HepG2 (cell line): ENCODE results near the gene UNC13D. TPM values are rescaled to one million over a fixed set of nuclear protein-coding genes. Genes with fewer than 3 reads are reported as not detected.

Experiments used
- ARNTL ChIP-seq: sonication (generic); formaldehyde crosslinking; IDR thresholded peaks from 2 replicates; pipeline ENCODE4 v1.4.0; 2020; ENCODE audit warnings: mild to moderate bottlenecking, missing genetic modification reagents
- FOXC1 ChIP-seq: sonication (generic); formaldehyde crosslinking; IDR thresholded peaks from 2 replicates; pipeline ENCODE4 v1.8.0; 2022; ENCODE audit warnings: mild to moderate bottlenecking, missing genetic modification reagents, borderline replicate concordance
- GPN1 ChIP-seq: sonication (generic); formaldehyde crosslinking; IDR thresholded peaks from 2 replicates; pipeline ENCODE4 v1.5.1; 2020; ENCODE audit warnings: missing genetic modification reagents, borderline replicate concordance
- JDP2 ChIP-seq: sonication (generic); formaldehyde crosslinking; IDR thresholded peaks from 2 replicates; pipeline ENCODE4 v1.8.1; 2022; ENCODE audit warnings: missing genetic modification reagents, borderline replicate concordance
- KAT2B ChIP-seq: fragments of 150-350 bp; IDR thresholded peaks from 2 replicates; pipeline ENCODE4 v1.6.1; 2014; ENCODE audit warnings: low read depth, low read length, borderline replicate concordance
- MAFK ChIP-seq, 2 experiments: IDR thresholded peaks in 1 of 2; conservative IDR thresholded peaks in 1 of 2; 2 replicates each; pipeline ENCODE4 v1.6.1; 2011; ENCODE audit warnings: improper control_type of control experiment in 2 of 2, low read length in 2 of 2
- MBNL3 ChIP-seq: fragments of 250-450 bp; sonication (Bioruptor Pico); conservative IDR thresholded peaks from 2 replicates; pipeline ENCODE4 v1.8.0; 2022; ENCODE audit warnings: mild to moderate bottlenecking, inconsistent platforms
- PITX1 ChIP-seq: sonication (generic); formaldehyde crosslinking; IDR thresholded peaks from 2 replicates; pipeline ENCODE4 v1.5.1; 2020; ENCODE audit warnings: mild to moderate bottlenecking, missing genetic modification reagents
- PPARG ChIP-seq: conservative IDR thresholded peaks from 2 replicates; pipeline ENCODE4 v1.6.1; 2016; ENCODE audit warnings: missing biosample characterization, missing genetic modification reagents
- TRIM24 ChIP-seq: sonication (generic); formaldehyde crosslinking; IDR thresholded peaks from 2 replicates; pipeline ENCODE4 v1.8.0; 2022; ENCODE audit warnings: mild to moderate bottlenecking, missing genetic modification reagents
- ZFP37 ChIP-seq: sonication (generic); formaldehyde crosslinking; IDR thresholded peaks from 2 replicates; pipeline ENCODE4 v1.4.0; 2020; ENCODE audit warnings: missing genetic modification reagents, borderline replicate concordance
- ZFP82 ChIP-seq: sonication (generic); formaldehyde crosslinking; IDR thresholded peaks from 2 replicates; pipeline ENCODE4 v1.5.1; 2020; ENCODE audit warnings: mild to moderate bottlenecking, missing genetic modification reagents, borderline replicate concordance
- ZMYM2 ChIP-seq: sonication (generic); formaldehyde crosslinking; IDR thresholded peaks from 2 replicates; pipeline ENCODE4 v1.8.0; 2022; ENCODE audit warnings: mild to moderate bottlenecking, missing genetic modification reagents
- ZNF282 ChIP-seq: fragments of 450-650 bp; IDR thresholded peaks from 2 replicates; pipeline ENCODE4 v1.6.1; 2018; ENCODE audit not compliant: partially characterized antibody
- ZNF292 ChIP-seq: sonication (generic); formaldehyde crosslinking; IDR thresholded peaks from 2 replicates; pipeline ENCODE4 v1.8.1; 2022; ENCODE audit warnings: mild to moderate bottlenecking, low read depth, missing genetic modification reagents, borderline replicate concordance
- ZNF333 ChIP-seq: sonication (generic); formaldehyde crosslinking; IDR thresholded peaks from 2 replicates; pipeline ENCODE4 v1.4.0; 2020; ENCODE audit warnings: mild to moderate bottlenecking, missing genetic modification reagents, borderline replicate concordance
- ZNF501 ChIP-seq: sonication (generic); formaldehyde crosslinking; IDR thresholded peaks from 2 replicates; pipeline ENCODE4 v1.5.1; 2020; ENCODE audit warnings: mild to moderate bottlenecking, moderate library complexity, missing genetic modification reagents
- ZNF556 ChIP-seq: sonication (generic); formaldehyde crosslinking; IDR thresholded peaks from 2 replicates; pipeline ENCODE4 v1.4.0; 2020; ENCODE audit warnings: mild to moderate bottlenecking, missing genetic modification reagents, borderline replicate concordance
- ZNF713 ChIP-seq: sonication (generic); formaldehyde crosslinking; IDR thresholded peaks from 2 replicates; pipeline ENCODE4 v1.4.0; 2020; ENCODE audit warnings: mild to moderate bottlenecking, missing genetic modification reagents
- ZNF776 ChIP-seq: sonication (generic); formaldehyde crosslinking; IDR thresholded peaks from 2 replicates; pipeline ENCODE4 v1.4.0; 2020; ENCODE audit warnings: mild to moderate bottlenecking, missing genetic modification reagents
- ZNF850 ChIP-seq: sonication (generic); formaldehyde crosslinking; conservative IDR thresholded peaks from 2 replicates; pipeline ENCODE4 v1.9.0; 2021; ENCODE audit warnings: mild to moderate bottlenecking, missing genetic modification reagents
- polyA plus RNA-seq, 8 experiments: library from polyadenylated mRNA; depleted of rRNA in 3 of 8; stranded (reverse) in 7 of 8; unstranded in 1 of 8; fragments of >200 nt; fragmentation: Illumina TruSeq in 4 of 8; extraction: Trizol in 4 of 8; gene quantifications; 2 replicates each; pipeline versions ENCODE4 v1.2.1 to v1.2.3, GENCODE V29; 2011 to 2016; ENCODE audit warnings: low read depth in 4 of 8, missing spikeins in 1 of 8, mixed read lengths in 1 of 8; ENCODE audit not compliant: insufficient read depth in 1 of 8
- total RNA-seq, 5 experiments: library from RNA; depleted of rRNA; stranded (reverse); fragments of >200 nt; fragmentation: Illumina TruSeq; extraction: Trizol; gene quantifications; 2 replicates each; pipeline ENCODE4 v1.2.3, GENCODE V29; 2016; ENCODE audit warnings: low read depth in 1 of 5
- TF ChIP-seq, protein P1 (sequence below): sonication (generic); formaldehyde crosslinking; IDR thresholded peaks from 2 replicates; pipeline ENCODE4 v1.8.0; 2022; ENCODE audit warnings: mild to moderate bottlenecking, missing genetic modification reagents, moderate library complexity
- TF ChIP-seq, protein P2 (sequence below): sonication (generic); formaldehyde crosslinking; IDR thresholded peaks from 2 replicates; pipeline ENCODE4 v1.8.1; 2023; ENCODE audit warnings: mild to moderate bottlenecking, missing genetic modification reagents
- TF ChIP-seq, protein P3 (sequence below): sonication (generic); formaldehyde crosslinking; IDR thresholded peaks from 2 replicates; pipeline ENCODE4 v1.4.0; 2020; ENCODE audit warnings: low read depth, mild to moderate bottlenecking, missing genetic modification reagents
- TF ChIP-seq, protein P4 (sequence below): sonication (generic); formaldehyde crosslinking; IDR thresholded peaks from 2 replicates; pipeline ENCODE4 v1.4.0; 2020; ENCODE audit warnings: missing genetic modification reagents

The UNC13D gene
- total and polyA plus RNA-seq, 2 of the 13 experiments (the other 11 are each of a cell fraction or from before 2014, with no cell fraction given) = 29.7 to 42.7 TPM

DNA sequence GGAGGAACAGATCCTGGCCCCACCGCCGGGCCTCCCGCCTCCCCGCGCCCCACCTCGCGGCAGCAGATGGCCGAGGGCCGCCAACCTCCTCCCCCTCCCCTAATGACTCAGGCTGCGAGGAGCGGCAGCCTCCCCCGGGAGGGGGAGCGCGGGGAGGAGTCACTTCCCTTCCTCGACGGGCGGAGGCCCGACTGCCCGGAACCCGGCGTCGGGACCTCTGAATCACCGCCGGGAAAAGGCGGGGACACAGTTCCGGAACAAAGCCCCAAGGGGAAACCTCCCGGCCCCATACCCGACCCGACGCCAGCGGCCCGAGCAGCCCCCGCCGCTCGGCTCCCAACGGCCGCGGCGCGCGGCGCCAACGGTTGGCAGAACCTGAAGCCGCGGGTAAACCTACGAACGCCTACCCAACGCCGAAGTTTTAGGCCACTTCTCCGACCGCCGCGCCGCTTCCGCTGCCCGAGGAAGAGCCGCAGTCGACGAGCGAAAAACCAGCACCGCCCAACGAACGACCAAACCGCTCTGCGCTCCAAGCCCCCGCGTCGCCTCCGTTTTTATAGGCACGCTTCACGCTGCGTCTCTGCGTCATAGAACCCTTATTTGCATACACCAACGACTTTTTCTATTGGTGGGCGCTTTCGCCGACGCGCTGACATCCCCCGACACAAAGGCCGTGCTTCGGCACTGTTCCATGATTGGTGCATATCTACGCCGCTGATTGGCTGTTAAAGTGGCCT is 64.8 kb downstream of the UNC13D start (continued):
- TF ChIP-seq, protein P1, sequence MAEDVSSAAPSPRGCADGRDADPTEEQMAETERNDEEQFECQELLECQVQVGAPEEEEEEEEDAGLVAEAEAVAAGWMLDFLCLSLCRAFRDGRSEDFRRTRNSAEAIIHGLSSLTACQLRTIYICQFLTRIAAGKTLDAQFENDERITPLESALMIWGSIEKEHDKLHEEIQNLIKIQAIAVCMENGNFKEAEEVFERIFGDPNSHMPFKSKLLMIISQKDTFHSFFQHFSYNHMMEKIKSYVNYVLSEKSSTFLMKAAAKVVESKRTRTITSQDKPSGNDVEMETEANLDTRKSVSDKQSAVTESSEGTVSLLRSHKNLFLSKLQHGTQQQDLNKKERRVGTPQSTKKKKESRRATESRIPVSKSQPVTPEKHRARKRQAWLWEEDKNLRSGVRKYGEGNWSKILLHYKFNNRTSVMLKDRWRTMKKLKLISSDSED (CRISPR knock-in tag) = no peak
- TF ChIP-seq ZNF776 (CRISPR knock-in tag) (peak; percentile 93; the same call in 1 of the 2 replicates), ZFP82 (peak; percentile 55), GPN1 (peak; percentile 91; the same call in 1 of the 2 replicates), KAT2B (0 out of 2 replicates have a peak, but pooled peaks have one; percentile 9), ZMYM2 (CRISPR knock-in tag) (no peak; the same call in 1 of the 2 replicates), ZNF292 (CRISPR knock-in tag) (no peak; the same call in 1 of the 2 replicates), ARNTL (peak; percentile 58; the same call in 1 of the 2 replicates), ZFP37 (CRISPR knock-in tag) (peak; percentile 91; the same call in 1 of the 2 replicates), PITX1 (CRISPR knock-in tag) (peak; percentile 85), PPARG (CRISPR knock-in tag) (0 out of 2 replicates have a peak, but pooled peaks have one; percentile 51), ZNF501 (CRISPR knock-in tag) (peak; percentile 99), TRIM24 (CRISPR knock-in tag) (no peak), JDP2 (CRISPR knock-in tag) (no peak; the same call in 1 of the 2 replicates), ZNF713 (no peak; the same call in 1 of the 2 replicates), MAFK (conservative IDR thresholded peaks at IDR 0.05 in 1 of 2, IDR thresholded peaks at IDR 0.05 in 1 of 2; ENCODE audit: low read length in 2 of 2) (peak; percentile 29 to 38; a peak in 2 of 4 replicates), ZNF850 (CRISPR knock-in tag) (no peak), ZNF282 (no peak), MBNL3 (CRISPR knock-in tag) (peak; percentile 87; the same call in 1 of the 2 replicates), ZNF556 (CRISPR knock-in tag) (peak; percentile 9; the same call in 1 of the 2 replicates), FOXC1 (peak; percentile 95), ZNF333 (CRISPR knock-in tag) (peak; percentile 97; the same call in 1 of the 2 replicates)
- TF ChIP-seq, protein P2, sequence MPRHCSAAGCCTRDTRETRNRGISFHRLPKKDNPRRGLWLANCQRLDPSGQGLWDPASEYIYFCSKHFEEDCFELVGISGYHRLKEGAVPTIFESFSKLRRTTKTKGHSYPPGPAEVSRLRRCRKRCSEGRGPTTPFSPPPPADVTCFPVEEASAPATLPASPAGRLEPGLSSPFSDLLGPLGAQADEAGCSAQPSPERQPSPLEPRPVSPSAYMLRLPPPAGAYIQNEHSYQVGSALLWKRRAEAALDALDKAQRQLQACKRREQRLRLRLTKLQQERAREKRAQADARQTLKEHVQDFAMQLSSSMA = peak; percentile 66; the same call in 1 of the 2 replicates
- TF ChIP-seq, protein P3, sequence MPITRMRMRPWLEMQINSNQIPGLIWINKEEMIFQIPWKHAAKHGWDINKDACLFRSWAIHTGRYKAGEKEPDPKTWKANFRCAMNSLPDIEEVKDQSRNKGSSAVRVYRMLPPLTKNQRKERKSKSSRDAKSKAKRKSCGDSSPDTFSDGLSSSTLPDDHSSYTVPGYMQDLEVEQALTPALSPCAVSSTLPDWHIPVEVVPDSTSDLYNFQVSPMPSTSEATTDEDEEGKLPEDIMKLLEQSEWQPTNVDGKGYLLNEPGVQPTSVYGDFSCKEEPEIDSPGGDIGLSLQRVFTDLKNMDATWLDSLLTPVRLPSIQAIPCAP (CRISPR knock-in tag) = no peak
- TF ChIP-seq, protein P4, sequence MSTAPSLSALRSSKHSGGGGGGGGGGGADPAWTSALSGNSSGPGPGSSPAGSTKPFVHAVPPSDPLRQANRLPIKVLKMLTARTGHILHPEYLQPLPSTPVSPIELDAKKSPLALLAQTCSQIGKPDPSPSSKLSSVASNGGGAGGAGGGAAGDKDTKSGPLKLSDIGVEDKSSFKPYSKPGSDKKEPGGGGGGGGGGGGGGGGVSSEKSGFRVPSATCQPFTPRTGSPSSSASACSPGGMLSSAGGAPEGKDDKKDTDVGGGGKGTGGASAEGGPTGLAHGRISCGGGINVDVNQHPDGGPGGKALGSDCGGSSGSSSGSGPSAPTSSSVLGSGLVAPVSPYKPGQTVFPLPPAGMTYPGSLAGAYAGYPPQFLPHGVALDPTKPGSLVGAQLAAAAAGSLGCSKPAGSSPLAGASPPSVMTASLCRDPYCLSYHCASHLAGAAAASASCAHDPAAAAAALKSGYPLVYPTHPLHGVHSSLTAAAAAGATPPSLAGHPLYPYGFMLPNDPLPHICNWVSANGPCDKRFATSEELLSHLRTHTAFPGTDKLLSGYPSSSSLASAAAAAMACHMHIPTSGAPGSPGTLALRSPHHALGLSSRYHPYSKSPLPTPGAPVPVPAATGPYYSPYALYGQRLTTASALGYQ = peak; percentile 76
